Measurements from ENCODE around the gene CORO1A.
"Not testable (repeated sequence)": the region's sequence is repeated elsewhere in the genome, so short reads cannot be mapped to it uniquely, and the experiment has no call there.

CORO1A gene

GRCh38 chr16:30197001-30197400 lies 13.6 kb downstream of the CORO1A start:
- DNase-seq (ENCODE audit: insufficient read length); FAIRE-seq: not testable (repeated sequence)

GRCh38 chr16:30199049-30199448 lies 15.6 kb downstream of the CORO1A start, which contains the start of gene SULT1A3:
SULT1A3 (plus strand) TSS chr16:30199255; CDS start chr16:30200729, 1,474 bp downstream.
- FAIRE-seq; DNase-seq (ENCODE audit: insufficient read length): not testable (repeated sequence)

- FAIRE-seq; DNase-seq (ENCODE audit: insufficient read length): not testable (repeated sequence)
Observed at GRCh38 chr16:30199608-30200343, 16.4 kb downstream of the CORO1A start.

- FAIRE-seq, result not testable (repeated sequence)
Observed at GRCh38 chr16:30205541-30206236, 22.3 kb downstream of the CORO1A start.

GRCh38 chr16:30206252-30206651 lies 22.9 kb downstream of the CORO1A start:
- FAIRE-seq; DNase-seq (ENCODE audit: insufficient read length): not testable (repeated sequence)

More at GRCh38 chr16:30205541-30206236, 22.3 kb downstream of the CORO1A start:
- not testable (repeated sequence) for DNase-seq (ENCODE audit: insufficient read length)

GRCh38 chr16:30207063-30207704 lies 23.8 kb downstream of the CORO1A start:
- not testable (repeated sequence) for FAIRE-seq; DNase-seq (ENCODE audit: insufficient read length)

- FAIRE-seq; DNase-seq (ENCODE audit: insufficient read length): not testable (repeated sequence)
Observed at GRCh38 chr16:30209032-30209431, 25.6 kb downstream of the CORO1A start.

GRCh38 chr16:30211414-30211813 lies 28.0 kb downstream of the CORO1A start:
- not testable (repeated sequence) for FAIRE-seq

GRCh38 chr16:30217082-30217481 lies 33.7 kb downstream of the CORO1A start:
- not testable (repeated sequence) for FAIRE-seq; DNase-seq (ENCODE audit: insufficient read length)

More at GRCh38 chr16:30211414-30211813, 28.0 kb downstream of the CORO1A start:
- DNase-seq (ENCODE audit: insufficient read length), result not testable (repeated sequence)
